Activated T-cell treated with anti-CD3 and anti-CD28 coated beads for 4 hours (primary cell): ENCODE measurements around the gene NPFF.
"Not testable (repeated sequence)": the region's sequence is repeated elsewhere in the genome, so short reads cannot be mapped to it uniquely, and the experiment has no call there.

Source experiments
- DNase-seq: peaks from one replicate; pipeline ENCODE4 v3.0.0-alpha.2; 2020

The NPFF gene, protein sequence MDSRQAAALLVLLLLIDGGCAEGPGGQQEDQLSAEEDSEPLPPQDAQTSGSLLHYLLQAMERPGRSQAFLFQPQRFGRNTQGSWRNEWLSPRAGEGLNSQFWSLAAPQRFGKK

GRCh38 chr12:53506881-53507602, at the start of gene NPFF:
Gene NPFF (minus strand): TSS chr12:53507484. CDS start chr12:53507474, 10 bp downstream.
- no peak for DNase-seq

DNA sequence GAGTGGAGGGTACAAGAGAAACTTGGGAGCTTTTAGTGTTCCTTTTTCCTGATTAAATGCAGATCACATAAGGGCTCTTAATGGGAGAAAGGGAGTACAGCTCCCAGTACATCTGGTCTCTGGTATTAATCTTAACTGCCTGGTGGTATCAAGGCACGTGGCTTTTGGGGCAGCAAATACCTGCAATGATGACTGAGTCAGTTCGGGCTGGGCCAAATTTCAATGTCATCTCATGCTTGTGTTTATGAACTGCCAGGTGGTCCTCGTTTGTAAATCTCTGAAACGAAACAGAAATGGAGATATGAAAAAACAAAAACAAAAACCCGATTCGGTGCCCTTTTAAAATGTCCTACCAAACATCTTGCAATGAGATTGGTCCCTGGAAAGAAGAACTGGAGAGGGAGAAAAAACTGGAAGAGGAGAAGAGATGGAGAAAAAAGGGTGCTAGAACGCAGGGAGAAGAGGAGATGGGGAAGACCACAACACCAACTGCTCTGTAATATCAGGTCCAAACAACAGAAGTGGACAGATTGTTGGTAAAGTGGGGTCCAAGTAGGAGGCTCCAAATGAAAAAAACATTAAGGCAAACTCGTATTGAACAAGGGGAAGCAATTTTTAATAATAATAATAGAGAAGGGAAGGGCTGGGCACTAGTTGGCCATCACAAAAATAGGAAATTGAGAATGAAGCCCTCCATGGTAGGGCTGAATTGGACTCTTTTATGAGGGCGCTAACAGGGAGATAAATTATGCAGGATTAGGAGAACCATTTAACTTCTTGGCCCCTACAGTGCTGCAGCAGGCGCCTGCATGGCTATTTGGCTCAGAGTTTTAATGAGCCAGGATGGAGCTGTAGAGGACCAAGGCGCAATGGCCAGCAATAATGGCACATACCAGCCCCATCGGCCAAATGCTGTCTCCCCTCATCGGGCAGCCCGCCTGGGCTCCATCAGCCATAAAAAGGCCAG, 45.4 kb upstream of the NPFF start:
- no peak for DNase-seq

GRCh38 chr12:53551889-53552291, 44.6 kb upstream of the NPFF start:
- no peak for DNase-seq

DNA sequence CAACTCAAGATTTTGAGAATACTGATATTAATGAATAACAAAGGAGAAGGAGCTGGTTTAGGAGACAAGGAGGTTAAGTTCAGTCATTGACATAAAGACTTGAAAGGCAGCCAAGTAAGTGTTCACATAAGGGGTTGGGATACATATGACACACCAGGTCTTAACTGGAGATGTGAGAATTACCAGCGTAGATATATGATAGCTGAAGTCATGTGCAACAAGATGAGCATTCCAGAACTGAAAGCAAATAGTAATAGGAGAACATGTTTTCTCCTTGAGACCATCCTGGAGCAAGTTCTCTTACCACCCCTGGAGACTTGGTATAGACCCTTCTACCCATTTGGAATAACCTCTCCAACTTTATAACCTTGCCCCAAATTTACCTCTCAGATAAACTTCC, 43.3 kb upstream of the NPFF start:
- no peak for DNase-seq

GRCh38 chr12:53550131-53550530, 42.8 kb upstream of the NPFF start:
- not testable (repeated sequence) for DNase-seq

- DNase-seq, result not testable (repeated sequence)
These were observed 41.1 kb upstream of the NPFF start for GRCh38 chr12:53548354-53548753.

DNA sequence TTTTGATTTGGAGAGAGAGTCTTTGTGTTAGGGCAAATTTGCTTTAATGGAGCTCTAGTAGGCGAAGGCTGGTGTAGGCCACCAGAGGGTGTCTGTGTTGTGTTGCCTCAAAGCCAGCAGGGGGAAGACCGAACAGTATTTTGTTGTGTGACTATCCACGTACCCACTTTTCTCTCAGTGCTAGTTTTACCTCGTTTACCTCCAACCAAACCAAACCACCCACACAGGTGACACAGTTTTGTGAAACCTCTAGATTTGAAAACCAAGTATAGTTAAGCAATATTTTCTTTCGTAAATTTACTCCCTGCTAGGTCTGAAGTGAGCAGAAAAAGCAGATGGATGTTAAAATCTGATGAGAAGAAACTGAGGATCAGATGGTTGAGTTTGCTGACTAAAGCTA, 36.3 kb upstream of the NPFF start:
- peak; percentile 24 for DNase-seq

- no peak for DNase-seq
These were observed 32.2 kb upstream of the NPFF start for GRCh38 chr12:53539526-53539925.

DNA sequence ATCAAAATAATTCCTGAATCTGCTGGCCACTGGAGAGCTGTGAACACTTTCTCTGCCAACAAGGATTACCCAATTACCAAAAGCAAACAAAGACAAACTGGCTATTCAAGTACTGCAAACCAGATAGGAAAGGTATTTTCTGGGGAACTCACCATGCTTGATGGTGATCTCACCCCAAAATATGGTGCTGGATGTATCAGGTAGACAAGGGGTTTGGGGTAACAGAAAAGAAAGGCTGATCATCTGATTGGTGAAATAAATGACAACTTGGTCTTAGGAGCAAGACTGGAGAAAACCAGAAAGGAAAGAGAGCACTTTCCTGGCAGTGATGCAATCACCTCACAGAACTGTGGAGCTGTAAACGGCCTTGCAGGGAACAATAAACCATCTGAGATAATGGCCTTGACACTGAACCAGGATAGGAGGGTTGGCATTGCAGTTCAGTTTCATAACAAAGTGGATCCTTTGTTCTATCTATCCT, 31.0 kb upstream of the NPFF start:
- DNase-seq, result no peak

DNA sequence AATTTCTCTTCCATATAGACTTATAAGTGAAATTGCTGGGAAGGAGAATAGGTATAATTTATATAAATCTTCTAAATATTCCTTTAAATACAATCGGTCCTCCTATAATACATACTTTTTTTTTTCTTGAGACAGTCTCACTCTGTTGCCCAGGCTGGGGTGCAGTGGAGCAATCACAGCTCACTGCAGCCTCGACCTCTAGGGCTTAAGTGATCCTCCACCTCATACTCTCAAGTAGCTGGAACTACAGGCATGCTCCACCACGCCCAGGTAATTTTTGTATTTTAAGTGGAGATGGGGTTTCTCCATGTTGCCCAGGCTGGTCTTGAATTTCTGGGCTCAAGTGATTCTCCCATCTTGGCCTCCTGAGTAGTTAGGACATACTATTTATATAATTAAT, 29.7 kb upstream of the NPFF start:
- no peak for DNase-seq

- DNase-seq, result no peak
These were observed 26.2 kb upstream of the NPFF start for GRCh38 chr12:53533471-53533870.

GRCh38 chr12:53532524-53533445, 25.5 kb upstream of the NPFF start:
- no peak for DNase-seq

GRCh38 chr12:53532021-53532420, 24.7 kb upstream of the NPFF start:
- no peak for DNase-seq

- no peak for DNase-seq
These were observed 23.6 kb upstream of the NPFF start for GRCh38 chr12:53530920-53531319.

DNA sequence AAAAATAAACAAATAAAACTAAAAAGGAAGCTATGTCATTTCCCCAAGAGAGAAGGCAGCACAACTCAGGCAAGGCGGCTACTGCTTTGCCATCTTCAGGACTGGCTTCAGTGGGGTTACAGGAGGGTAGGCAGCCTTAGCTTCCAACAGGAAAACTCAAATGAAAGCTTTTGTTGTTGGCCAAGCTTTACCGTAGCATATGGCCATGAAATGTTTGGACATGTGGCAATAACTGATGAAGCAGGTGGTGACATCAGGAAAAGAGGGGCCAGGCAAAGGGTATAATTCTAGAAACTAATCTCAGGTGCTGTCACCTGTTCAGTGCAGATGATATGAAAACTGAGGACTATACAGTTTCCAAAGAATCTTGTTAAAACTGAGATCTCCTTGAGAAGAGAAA, 22.8 kb upstream of the NPFF start:
- no peak for DNase-seq

GRCh38 chr12:53524476-53524875, 17.2 kb upstream of the NPFF start:
- DNase-seq, result no peak

DNA sequence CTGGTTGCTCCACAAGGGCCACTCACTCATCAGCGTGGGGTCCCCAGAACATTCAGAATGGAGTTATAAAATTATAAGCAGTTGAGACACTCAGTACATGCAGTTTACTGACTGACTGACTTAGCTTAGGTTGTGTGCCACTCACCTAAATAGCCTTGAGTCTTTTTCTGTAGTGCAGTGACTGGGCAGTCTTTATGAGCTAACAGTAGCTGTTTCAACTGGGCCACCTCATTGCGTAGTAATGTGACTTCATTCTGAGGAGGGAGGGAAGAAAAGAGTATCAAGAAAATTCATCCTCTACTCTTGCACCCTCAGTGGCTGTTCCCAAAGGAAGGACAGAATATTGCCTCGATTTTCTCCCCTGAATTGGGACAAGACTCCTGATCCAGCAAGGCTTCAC, 15.8 kb upstream of the NPFF start:
- DNase-seq, result no peak

DNA sequence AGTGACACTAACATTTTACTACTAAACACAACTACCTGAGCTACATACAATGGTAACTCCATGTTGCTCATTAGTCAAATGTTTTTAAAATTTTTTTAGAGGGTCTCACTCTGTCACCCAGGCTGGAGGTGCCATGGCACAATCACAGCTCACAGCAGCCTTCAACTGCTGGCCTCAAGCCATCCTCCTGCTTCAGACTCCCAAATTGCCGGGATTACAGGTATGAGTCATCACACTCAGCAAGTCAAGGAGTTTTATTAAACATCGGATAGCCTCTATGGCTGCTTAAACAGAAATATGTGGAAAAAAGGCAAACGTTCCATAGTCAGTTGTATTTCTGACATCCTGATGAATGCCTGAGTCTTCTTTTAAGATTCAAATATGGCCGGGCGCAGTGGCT, 11.1 kb upstream of the NPFF start:
- DNase-seq, result no peak

- no peak for DNase-seq
These were observed 9.6 kb upstream of the NPFF start for GRCh38 chr12:53516758-53517455.

- no peak for DNase-seq
These were observed 8.0 kb upstream of the NPFF start for GRCh38 chr12:53515291-53515680.

- no peak for DNase-seq
These were observed 7.5 kb upstream of the NPFF start for GRCh38 chr12:53514628-53515290.
